ELR (cell line): Measurements from ENCODE around the gene TSPYL4.
"Not testable (repeated sequence)": the region's sequence is repeated elsewhere in the genome, so short reads cannot be mapped to it uniquely, and the experiment has no call there.

Experiments used
- DNase-seq: peaks from one replicate; pipeline ENCODE4 v3.0.0-alpha.2; 2015; ENCODE audit warnings: low read depth

Gene TSPYL4

DNA sequence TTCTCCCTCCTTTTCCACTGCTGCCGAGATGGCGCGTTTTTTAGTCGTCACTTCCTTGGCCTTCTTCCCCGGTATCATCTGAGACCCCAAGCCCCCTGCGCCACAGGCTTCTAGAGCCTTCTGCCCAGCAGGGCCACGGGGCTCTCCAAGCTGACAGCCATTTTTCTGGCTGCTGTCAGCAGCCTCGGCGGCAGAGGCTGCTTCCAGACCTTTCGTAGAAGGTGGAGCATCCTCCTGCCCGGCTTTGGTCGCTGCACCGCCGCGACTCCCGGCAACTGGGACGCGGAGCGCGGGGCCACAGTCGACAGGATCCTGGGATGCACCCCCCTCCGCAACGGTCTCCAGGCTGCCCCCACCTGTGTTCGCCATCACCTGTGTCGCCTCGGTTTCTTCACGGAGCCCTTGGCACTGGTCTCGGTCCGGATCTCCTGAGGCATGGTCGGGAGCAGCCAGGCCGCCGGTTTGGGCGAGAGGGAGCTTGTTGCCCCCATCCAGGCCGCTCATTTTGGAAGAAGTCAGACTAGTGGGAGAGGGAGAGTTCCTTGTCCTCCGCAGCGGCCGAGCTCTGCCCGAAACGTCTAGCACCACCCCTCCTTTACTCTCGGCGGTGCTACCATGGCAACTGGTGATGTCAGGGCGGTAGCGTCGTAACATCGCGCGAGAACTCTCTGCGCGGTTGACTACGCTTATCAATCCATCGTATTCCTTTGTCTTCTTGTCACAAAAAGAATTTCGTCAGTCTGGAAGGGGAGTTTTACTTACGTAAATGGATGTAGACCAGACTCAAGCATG lies at the start of gene TSPYL4:
TSPYL4 (minus strand) TSS at position 571 of the 792 bp plus-strand sequence; CDS start at position 504, 67 bp downstream.
- peak; percentile 97 for DNase-seq

DNA sequence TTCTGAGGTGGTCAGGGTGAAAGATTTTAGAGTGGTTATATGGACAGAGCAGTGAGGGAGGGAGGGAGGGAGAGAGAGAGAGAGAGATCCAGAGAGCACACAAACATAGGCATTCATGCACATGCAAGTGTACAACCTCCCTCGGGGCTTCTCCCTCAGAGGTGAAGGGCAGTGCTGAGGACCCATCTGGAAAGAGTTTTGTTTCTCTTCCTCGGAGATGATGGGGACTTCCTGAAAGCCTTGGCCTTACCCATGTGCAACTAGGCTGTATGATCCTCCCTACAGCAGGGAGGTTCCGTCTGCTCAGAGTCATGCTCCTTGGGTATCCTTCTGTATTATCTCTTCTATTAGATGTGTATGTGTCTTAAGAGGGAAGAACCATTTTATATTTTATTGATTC lies 47.2 kb upstream of the TSPYL4 start:
- no peak for DNase-seq

DNA sequence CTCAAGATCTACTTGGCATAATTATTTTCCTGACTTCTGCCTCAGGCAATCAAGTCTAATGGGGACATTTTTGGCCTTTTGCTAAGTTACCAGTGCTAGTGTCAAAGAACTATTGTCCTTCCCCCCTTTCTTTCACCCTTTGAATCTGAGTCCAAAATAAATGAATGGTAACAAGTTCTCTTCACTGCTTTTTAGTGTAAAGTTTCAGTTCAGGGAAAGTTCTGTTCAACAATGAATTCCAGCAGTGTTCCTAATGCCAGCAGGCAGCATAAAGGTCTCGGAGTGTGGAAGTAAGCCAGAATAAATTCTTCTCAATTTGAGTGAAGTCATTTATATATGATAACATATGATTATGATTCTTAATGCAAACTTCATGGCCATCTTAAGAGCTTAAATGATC lies 46.7 kb upstream of the TSPYL4 start:
- DNase-seq: no peak

DNA sequence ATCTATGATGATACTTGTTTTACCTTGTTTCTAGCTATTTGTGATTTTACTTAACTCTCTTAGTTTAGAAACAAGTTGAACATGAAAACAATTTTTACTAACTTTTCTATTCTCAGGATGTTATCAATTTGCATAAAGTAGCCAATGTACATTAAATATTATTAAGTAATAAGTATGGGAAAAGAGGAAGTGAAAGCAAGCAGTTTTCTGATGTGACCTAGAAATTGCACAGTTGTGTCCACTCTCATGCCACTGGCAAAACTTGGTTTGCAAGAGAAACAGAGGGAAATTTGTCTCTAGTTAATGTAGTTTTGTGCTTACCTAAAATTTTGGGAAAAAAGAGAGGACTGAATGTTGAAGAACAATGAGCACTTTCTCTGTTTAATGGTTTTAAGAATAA lies 45.1 kb upstream of the TSPYL4 start:
- no peak for DNase-seq

DNA sequence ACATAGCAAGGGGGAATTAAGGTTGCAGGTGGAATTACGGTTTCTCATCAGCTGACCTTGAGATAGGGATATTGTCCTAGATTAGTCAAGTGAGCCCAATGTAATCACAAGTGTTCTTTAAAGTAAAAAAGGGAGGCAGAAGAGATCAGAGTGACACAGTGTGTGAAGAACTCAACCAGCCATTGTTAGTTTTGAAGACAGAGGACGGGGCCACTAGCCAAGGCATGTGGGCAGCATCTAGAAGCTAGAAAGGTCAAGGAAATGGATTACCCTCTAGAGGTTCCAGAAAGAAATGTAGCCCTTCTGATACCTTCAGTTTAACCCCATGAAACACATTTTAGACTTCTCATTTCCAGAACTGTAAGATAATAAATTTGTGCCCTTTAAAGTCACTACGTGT lies 44.4 kb upstream of the TSPYL4 start:
- no peak for DNase-seq

DNA sequence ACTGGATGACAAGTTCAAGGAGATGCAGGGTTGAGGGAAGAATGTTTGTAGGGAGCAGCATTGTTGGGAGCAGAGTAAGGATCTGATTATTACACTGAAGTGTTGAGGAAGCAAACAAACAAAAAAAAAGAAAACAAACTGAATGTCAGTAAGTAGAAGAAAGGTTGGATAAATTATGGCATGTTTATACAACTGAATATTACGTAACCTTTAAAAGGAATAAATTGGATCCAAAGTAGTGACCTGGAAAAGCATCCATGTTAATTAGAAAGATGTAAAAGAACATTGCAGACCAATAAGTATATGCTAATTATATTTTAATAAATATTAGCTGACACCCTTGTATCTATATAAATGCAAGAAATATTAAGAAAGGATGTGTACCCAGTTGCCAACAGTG lies 38.7 kb upstream of the TSPYL4 start:
- no peak for DNase-seq

DNA sequence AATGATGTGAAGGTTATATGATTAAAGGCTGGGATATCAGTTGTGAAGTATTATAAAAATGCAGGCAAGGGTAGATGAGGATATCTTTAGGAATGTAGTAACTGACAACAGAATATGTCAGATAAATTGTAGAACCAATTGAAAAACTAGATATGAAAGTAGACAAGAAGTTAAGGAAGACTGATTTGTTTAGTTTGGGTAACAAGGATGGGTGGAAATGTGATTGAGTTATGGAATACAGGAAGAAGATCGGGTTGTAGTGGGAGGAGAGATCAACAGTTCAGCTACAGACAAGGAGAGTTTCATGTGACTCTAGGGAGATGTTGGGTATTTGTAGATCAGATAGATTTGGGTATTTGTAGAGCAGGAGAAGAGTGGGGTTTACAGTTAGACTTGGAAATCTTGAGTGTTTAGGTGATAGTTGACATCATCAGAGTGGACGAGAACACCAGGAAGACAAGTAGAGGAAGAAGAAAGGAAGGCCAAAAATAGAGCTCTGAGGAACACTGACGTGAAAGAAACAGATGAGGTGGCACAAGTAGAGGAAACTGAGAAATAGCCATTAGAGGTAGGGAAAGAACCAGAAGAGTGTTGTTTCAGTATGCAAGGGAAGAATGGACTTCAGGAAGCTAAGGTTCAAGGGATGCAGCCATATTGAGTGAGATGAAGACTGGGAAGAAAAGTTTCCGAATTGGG lies 38.0 kb upstream of the TSPYL4 start:
- no peak for DNase-seq

DNA sequence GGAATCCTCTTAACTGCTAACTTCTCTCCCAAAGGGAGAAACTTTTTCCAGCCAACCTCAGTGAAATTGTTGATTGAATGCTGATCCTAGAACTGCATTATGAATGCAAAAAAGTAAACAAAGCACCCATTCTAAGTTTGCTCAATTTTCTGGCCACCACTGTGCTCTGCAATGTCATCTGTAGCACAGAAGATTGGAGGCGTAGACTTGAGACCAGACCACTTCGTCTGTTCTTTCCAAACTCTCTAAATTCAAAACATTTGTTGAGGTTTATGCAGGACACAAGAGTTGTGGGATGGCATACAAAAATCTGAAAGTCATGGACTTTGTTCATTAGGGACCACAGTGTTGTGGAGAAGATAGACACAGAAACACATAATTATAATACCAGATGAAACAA lies 36.9 kb upstream of the TSPYL4 start:
- DNase-seq: no peak

DNA sequence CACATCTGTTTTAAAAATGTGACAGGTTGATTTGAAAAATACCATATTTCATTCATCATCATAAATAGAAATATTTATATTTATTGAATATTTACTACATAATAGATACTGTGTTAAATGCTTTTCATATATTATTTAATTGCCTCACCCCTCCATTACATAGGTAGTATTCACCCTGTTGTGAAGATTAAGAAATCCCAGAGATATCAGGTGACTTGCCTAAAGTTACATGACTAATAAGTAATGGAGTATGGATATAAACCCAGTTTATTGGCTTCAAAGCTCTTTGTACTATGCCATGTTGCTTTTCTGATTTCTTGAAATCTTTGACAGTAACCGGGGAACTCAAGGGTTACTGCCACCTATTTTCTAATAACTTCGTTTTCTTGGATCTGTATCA lies 36.0 kb upstream of the TSPYL4 start:
- no peak for DNase-seq

DNA sequence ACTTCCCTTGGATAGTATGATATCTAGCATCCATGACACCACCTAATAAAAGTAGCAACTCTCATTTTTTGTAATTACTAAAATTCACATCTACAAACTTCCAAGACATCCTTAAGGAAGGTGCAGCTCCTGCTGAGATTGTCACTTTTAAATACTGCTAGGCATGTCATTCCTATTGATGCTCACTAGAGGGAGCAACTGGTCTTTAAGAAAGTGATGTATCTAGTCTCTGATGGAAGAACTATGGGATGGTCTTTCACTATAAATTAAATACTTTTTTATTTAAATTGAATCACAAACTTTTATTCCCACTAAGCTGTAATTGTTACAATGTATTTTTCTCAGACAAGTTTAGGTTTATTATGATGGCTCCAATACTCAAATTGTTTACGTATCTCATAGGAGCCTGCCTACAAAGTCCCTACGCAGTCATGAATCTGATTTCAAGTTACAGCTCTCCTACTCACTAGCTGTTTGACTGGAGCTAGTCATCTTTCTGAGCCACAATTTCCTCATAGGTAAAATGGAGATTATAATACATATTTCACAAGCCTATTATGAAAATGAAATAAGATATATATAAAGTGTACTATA lies 33.9 kb upstream of the TSPYL4 start:
- peak; percentile 78 for DNase-seq

DNA sequence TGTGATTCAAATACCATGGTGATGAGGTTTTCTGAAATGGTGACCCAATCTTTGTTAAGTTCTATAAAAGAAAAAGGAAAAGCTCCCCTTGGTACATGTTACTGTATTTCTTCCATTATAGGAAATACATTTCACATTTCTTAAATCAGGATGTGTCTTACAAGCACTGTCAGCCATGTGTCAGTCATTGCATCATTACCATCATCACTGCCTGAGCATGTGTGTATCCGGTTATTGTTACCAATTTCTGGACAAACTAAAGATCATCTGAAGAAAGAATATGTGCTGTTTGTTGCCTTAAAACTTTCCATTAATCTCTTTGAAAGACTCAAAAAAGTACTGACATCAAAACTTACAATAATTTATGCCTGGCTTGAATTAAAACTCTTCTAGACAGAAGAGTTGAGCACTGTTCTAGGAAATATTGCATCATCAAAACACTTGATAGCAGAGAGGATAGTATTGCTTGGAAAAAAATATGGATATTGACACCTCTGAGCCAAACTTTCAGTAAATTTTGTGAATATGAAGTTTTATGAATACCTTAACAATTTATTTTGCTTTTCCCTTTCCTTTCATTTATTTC lies 33.0 kb upstream of the TSPYL4 start:
- DNase-seq: peak; percentile 4

DNA sequence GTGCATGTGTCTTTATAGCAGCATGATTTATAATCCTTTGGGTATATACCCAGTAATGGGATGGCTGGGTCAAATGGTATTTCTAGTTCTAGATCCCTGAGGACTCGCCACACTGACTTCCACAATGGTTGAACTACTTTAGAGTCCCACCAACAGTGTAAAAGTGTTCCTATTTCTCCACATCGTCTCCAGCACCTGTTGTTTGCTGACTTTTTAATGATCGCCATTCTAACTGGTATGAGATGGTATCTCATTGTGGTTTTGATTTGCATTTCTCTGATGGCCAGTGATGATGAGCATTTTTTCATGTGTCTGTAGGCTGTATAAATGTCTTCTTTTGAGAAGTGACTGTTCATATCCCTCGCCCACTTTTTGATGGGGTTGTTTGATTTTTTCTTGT lies 31.1 kb upstream of the TSPYL4 start:
- DNase-seq: not testable (repeated sequence)

DNA sequence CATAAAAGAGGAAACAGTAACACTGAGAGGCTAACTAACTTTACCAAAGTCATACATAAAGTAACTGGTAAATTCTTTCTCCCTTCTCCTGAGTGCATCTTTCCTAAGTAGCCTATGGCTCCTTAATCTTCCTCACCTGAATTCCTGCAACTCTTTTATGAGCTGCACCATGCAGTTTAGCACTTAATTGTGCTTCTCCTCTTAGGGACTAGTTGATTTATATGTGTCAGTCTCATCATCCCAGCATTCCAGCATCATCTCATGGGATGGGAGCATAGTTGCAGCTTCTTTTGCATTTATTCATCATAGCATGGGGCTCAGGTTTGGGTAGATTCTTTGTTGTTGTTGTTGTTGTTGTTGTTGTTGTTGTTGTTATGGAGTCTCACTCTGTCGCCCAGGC lies 29.3 kb upstream of the TSPYL4 start:
- DNase-seq: no peak

DNA sequence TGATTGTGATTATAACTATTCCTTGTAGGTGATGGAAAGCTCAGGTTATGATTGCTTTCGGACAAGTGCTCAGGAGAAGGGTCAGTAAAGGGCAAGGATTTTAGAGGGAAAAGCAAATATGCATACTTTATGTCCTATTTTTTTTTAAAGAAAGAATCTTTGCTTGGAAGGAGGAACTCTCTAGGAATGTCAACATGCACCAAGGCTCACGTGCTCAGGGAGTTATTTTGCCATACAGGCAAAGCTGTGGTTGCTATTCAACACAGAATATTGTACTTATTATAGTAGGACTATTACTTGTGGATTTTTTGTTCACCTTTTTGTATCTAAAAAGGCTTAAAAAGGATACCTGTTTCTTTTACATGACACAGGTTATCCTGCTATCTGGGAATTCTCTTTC lies 28.8 kb upstream of the TSPYL4 start:
- no peak for DNase-seq

DNA sequence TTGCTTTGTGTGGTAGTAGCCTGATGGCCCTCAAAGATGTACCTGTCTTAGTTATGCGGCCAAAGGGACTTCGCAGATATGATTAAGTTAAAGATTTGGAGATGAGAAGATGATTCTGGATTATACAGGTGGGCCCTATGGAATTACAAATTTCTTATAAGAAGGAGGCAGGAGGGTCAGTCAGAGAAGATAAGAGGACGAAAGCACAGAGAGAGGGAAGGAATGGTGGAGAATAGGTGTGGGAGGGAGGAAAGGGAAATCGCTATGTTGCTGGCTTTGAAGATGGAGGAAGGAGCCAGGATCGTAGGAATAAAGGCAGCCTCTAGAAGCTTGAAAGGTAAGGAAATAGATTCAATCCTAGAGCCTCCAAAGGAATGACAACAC lies 27.1 kb upstream of the TSPYL4 start:
- DNase-seq: no peak

DNA sequence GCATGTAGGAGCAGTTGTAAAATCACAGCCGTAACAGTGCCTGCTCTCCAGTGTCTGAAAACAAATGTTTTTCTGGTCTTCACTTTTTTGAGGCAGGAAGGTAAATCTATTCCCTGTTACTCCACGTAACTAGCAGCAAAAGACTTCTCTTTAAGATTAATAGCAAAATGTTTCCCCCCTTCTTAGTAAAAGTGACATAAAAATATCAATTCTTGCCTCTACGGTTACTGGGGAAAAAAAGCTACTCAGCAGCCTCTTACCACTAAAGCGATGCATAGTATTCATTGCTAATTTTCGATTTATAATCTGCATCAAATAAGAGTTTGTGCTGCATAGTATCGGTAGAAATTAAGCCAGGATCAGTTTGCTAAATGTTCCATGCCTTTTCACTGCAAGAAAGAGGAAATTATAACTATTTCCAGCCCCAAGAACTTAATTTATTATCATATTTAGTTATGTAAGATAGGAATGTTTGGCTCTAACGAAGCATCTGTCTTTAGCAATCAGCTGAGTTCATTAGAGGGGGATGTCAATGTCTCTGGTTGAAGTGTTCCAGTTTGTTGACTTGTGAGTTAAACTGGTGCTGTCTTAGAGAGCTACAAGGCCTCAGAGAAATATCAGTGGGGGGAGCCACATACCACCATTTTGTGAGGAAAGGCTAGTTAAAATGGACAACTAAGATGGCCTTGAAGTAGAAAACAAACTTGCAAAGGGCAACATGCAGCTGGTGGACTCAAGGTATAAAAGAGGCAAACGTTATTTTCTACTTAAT lies 26.5 kb upstream of the TSPYL4 start:
- DNase-seq: peak; percentile 19

DNA sequence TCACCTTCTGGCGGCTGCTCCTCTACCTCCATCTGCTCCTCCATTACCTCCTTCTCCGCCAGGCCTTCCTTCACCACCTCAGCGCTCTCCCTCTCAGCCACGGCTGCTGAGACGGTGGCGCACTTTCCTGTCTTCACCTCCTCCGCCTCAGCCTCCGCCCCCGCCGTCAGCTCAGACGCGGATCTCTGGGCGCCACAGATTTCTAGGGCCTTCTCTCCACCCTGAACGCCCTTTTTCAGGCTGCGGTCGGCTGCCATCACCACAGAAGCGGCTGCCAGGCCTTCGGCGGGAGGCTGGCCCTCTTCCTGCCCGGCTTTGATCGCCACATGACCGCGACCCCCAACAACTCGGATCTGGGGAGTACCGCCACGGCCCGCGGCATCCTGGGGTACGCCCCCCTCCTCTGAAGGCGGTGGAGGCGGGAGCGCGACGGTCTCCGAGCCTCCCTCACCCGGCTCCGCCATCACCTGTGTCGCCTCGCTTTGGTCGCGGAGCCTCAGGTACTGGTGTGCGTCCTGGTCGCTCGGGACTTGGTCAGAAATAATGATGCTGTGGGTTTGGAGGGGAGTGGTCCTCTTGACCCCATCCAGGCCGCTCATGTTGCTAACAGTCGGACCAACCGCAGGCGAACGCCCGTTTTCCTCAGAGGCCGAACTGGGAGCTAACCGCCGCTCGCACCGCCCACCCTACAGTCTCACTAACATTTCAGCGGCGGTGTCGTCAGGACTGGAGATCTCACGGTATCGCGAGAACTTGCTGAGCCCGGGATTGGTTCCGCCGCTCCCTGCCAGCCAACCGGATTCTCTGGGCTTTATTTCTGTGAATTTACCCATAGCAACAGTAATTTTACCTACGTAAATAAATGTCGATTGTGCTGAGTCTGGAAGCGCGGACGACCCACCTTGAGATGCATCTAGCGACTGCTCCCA lies 25.6 kb upstream of the TSPYL4 start, which contains the start of gene TSPYL1:
TSPYL1 (minus strand) TSS at position 699 of the 929 bp plus-strand sequence; CDS start at position 599, 100 bp downstream.
- DNase-seq: peak; percentile 99

DNA sequence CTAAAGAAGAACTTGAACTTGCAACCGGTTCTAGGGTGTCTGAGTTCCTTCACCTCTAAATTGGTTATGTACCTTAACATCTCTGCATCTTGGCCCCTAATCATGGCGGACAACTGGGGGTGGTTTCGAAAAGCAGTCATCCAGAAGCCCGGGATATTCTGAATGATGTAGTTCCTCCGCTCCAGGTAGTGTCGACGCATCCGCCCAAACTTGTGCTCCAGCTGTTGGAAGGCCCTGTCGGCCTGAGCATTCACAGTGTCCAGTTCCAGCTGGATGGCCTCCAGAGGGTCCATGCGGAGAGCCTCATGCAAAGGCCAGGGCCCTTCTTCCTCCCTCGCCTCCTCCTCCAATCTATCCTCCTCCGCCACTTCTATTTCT lies 25.0 kb upstream of the TSPYL4 start:
- peak; percentile 47 for DNase-seq

DNA sequence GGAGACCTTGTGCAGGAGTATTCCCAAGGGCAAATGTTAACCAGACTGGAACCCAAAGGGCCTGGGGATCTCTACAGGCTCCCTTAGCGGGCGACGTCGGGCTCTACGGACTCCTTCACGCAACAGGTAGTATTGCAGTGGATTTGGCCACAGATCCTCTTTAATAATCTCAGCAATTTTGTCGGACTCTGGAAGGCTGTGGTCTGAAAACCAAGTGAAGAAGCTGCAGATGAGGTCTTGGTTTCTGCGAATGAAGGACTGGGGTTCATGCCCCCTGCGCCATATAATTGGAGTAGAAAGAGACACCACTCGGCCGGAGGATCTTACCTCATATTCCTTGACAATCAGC lies 24.6 kb upstream of the TSPYL4 start:
- no peak for DNase-seq

DNA sequence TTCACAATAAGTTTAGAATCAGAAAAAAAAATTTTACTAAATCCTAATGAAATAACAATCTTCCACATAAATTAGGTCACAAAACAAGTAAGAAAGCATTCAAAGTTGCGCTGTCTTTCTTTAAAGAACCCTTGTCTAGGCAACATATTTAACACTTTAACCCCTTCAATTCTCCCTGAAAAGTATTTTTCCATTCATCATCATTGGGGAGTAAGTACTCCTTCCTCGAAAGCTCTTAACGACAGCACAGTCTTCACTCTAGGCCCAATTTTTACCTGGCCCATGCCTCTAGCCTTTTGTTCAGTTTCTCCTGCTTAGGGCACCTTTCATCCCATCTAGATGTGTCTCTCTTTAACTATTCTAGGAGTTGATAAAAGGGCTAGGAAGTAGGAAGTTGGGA lies 23.2 kb upstream of the TSPYL4 start:
- peak; percentile 4 for DNase-seq

DNA sequence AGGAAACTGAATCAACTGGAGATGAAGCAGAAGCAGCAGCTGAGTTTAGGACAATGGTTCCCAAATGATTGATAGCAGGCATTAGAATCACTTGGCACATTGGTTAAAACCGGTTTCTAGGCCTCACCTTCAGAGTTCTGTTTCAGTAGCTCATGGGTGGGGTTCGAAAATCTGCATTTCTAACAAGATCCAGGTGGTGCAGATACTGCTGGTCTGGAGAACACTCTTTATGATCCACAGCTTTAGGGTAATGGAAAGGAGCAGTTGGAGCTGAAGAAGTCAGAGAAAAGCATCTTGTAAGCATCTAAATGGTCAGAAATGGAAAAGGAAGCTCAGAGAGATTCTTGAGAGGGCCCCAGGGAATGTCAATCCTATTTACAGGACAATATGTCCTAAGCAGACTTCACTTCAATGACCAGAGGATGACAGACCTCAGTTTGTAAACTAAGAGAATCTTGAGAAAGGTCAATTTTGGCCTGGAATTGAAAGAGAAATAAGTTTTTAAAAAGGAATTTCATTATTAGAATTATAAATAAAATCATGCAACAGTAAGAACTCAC lies 17.4 kb upstream of the TSPYL4 start:
- no peak for DNase-seq
